CD4-positive, alpha-beta T cell treated with Interleukin-6 at 100 ng/mL for 8 hours (primary cell): ENCODE measurements around the gene PWWP2B.

Experiments used
- DNase-seq: peaks from one replicate; pipeline ENCODE4 v3.0.0-alpha.2; 2020; ENCODE audit warnings: mixed read lengths, low spot score

Gene PWWP2B

DNA sequence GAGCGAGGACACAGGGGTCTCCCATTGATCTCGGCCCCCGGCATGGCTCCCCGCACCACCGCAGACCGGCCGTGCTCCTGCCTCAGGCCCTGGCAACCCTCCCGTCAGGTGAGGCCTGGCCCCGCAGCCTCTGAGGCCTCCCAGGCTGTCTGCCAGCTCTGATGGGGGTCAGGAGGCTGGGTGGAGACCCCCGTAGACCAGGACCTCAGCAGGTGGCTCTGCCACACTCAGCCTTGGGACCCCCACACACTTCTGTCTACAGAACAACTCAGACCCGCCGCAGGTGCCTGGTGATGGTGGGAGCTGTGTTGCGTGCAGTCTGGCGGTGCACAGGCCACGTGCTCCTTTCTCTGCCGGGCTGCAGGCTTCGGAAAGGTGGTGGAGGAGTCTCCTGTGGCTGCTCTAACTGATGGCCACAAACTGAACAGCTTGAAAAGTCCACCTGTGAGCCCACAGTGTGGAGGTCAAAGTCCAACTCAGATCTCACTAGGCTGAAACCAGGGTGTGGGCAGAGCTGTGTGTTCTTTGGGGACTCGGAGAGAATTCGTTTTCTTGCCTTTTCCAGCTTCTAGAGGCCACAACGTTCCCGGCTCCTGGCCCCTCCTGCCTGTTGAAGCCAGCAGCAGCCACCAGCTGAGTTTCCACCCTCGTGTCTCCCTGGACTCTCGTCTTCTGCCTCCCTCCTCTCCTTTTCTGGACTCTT is 62.5 kb downstream of the PWWP2B start:
- no peak for DNase-seq

DNA sequence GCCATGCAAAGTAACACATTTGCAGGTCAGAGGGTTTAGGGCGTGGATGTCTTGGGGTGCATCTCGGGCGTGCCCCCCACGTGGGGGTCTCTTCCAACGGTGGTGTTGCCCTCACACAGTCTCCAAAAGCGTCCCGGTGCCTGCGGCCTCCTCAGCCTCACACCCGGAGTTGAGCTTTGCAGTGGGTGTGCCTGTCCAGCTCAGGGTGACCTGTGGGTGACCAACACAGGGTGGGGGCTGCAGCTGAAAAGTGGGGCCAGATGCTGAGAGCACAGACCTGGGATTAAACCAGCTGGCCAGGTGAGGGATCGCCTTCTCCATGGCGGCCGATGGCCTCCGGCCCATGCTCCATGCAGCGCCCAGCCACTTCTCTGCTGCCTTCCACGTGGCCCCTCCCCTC is 63.1 kb downstream of the PWWP2B start:
- DNase-seq, result no peak

DNA sequence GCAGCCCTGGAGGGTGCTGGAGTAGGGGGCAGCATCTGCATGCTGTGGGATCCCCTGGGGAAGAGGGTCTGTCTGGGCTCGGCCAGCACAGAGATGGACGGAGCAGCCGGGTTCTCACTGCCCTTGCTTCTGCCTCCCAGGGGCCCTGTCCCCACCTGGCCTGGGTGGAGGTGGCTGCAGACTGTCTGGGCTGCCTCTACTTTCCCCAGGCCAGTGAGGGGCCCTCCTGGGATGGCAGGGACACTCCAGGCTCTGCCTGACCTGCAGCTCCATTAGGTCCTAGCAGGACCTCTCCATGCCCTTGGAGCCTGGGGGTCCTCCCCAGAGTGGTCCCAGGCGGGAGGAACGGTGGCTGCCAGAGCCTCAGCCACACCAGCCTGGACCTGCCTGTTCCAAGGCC is 63.7 kb downstream of the PWWP2B start:
- no peak for DNase-seq

DNA sequence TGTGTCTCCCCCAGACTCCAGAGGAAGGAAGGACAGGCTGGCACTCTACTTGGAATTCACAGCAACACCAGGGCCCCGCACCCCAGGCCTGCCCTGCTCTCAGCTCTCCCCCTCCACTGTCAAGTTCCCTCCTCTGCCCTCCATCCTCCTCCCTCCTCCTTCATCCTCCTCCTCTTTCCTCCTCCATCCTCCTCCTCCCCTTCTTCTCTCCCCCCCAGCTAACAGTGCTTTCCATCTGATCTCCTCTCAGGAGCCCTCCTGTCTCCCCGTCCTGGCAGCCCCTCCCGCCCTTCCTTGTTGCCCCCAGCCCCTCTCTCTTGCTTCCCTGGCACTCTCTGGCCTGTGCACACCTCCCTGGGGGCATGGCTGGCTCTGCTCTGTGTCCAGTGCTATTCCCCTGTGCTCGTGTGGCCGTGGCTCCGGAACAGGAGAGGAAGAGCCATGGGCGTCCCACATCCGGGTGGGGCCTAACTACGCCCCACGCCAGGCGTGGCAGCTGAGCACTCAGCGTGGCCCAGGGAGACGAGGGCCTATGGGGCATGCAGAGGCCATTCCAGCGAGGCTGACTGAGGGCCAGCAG is 64.2 kb downstream of the PWWP2B start:
- no peak for DNase-seq

DNA sequence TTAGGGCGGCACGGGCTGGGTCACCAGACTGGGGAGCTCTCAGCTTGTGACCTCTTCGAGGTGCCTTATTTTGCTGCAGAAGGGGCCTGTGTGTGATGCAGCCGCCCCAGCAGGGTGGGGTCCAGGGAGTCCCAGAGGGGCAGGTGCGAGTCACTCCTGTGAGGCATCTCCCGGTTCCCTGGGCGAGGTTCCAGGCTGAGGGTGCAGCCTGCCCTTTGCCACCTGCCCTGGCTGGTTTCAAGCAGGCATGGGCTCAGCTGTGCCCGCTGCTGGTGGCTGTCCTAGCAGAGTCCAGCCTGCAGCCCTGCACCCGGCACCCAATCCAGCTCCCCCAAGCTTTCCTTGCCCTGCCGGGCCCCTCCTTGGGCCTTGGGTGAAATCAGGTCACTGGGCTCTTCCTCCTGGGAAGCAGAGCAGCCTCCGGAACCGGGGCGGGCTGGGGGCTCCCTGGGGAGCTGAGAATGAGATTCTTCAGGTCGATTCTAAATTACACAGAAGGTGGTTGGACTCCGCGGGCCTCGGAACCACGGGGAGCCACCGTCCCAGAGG is 64.8 kb downstream of the PWWP2B start:
- no peak for DNase-seq

DNA sequence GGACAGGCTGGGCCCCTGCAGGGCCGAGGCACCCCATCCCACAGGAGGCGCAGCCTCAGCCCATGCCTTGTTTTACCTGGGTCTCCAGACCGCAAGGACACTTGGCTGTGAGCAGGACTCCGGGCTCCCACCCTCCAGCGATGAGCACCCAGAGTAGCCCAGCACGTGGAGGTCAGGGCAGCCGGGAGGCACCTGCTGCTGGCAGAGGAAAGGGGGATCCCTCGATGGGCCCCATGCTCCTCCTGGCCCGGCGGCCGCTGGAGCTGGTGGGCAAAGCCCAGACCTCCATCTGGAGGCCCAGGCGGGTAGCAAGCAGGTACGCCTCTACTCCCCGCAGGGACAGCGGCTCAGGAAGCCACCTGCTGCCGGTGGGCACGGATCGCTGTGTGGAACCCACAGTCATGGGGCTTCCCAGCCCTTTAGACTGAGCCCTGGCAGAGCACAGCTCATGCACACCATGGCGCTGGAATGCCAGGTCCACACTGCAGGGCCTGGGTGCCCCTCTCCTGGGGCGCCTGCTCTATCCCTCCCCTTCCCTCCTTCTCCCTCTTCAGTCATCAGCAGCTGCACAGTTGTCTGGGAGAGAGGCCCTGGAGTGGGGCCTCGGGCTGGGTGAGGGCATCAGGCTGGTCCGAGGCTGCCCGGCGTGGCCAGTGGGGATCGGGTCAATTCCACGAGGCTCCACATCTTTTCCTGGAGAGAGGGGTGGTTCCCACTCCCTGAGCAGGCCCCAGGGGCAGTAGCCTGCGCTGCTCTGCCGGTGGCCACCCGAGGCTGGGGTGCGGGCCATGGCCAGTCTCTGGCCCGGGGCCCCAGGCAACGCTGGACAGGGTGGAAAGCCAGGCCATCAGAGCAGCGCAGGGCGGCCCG is 65.7 kb downstream of the PWWP2B start:
- DNase-seq, result no peak

DNA sequence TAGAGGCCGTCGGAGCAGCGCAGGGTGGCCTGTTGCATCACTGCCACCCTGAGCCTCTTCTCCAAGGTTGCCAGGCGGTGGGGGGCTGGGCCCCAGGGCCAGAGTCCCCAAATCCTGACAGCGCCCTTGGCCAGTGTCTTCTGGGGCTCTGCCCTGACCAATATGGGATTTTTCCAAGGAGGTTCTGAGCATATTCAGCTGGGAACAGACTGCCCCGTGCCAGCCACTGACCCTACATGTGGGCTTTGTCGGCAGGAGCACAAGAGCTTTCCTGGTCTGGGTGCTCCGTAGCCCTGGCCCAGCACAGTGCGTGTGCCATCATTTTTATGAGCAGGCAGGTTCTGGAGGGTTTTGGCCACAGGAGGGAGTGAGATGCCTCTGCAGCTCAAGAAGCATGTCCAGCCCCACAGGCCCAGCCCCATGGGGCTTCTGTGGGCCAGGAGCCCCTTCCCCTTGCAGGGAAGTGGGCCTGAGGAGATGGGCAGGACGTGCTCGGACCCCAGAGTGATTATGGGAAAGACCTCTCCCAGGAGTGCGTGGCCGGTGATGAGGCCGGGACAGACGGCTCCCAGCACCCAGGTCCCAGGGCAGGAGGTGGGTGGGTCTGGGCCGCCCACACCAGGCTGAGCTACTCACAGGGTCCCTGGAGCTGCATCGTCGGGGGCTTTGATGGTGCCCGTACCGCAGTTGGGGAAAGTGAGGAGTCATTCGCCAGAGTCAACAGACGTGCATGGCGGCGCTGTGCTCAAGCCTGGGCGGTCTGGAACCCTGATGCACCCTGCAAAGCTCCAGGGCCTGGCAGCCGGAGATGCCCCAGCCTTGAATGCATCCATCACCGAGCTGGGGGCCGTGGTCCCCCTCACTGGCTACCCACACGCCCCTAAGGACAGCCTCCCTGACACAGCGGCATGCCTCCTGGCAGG is 66.6 kb downstream of the PWWP2B start:
- no peak for DNase-seq

DNA sequence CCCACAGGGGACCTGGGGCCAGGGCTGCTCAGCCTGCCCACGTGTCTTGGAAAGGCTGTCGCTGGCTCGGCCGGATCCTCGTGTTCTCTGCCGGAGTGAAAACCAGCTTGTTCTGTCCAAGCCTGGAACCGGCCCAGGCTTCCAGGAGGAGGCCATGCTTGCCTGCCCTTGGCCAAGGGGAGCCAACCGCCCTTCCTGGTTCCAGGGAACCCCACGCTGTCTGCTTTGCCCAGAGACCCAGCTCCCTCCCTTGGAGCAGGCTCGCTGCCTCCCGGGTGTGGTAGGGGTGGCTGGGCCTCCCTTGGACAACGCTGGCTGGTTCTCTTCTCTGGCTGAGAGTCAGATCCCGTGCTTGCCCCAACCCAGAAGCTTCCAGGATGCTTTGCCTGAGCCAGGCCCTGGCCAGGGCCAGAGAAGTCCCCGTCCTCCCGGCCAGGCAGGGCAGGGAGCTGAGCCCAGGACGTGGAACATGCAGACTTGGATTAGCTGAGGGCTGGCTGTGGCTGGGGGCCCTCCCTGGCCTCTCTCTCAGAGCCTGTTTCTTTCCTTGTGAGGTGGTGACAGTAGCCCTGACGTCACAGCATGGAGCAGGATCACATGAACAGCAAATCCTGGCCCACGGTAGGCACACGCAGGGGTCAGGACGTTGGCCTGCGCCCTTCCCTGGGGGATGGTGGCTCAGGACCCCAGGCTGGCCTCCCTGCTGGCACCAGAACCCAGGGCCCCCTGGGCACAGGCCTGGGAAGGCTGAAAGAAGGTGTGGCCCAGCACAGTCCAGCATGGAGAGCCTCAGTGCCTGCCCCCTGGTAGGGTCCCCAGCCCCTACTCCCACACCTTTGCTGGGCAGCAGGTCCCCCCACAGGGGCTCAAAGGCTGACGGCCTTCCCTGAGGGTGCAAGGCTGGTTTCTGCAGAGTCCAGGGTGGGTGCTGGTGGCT is 67.5 kb downstream of the PWWP2B start:
- no peak for DNase-seq

DNA sequence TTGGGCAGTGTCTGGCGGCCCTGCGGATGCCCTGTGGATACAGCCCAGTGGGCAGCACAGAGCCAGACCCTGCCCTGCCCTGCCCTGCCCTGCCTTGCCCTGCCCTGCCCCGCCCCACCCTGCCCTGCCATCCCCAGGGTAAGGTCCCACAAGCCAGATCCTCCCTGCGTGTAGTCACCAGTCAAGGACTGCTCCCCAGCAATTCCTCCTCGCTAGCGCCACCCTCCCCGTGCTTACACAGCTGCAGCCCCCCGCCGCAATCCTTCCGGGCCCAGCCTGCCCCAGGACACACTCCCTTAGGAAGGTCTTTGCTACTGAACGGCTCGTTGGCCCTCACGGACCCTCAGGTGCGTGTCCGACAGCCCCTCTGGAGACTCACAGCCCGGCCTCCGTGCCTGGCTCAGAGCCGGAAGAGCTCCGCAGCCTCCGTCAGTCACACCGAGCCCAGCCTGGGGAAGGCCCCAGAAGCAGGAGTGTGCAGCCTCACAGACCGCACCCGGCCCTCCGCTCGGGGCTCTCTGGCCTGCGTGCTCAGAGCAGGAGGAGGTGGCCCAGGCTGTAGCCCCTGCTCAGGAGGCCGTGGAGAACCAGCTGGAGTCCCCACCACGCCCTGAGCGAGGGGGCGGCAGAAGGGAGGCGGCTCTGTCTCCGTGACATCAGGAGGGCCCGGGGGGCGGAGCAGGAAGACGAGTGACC is 68.3 kb downstream of the PWWP2B start:
- no peak for DNase-seq

DNA sequence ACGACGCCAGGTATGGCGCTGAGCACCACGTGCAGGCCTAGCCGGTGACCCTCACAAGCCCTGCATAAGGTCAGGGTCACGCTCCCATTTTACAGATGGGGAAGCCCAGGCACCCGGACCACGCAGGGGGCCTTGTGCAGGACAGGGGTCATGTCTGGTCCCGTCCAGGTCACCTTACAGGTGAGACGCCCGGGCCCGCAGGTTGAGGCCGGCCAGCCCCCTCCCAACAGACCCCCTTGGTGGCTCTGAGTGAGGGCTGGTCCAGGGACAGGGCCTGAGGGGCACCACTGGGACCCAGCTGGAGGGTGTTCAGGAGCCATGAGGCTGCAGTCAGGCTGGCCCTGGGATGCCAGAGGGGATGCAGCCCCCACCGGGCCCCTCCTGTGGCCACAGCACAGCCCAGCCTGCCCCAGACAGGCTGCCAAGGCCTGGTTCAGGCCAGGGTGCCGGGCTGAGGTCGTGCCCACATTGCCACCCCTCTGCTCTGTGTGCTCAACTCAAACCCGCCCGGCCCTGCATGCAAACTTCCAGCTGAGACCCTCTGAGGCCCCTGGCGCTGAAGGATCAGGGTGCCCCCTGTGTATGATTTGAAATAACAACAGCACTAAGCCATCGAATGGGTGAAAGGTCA is 69.0 kb downstream of the PWWP2B start:
- no peak for DNase-seq

DNA sequence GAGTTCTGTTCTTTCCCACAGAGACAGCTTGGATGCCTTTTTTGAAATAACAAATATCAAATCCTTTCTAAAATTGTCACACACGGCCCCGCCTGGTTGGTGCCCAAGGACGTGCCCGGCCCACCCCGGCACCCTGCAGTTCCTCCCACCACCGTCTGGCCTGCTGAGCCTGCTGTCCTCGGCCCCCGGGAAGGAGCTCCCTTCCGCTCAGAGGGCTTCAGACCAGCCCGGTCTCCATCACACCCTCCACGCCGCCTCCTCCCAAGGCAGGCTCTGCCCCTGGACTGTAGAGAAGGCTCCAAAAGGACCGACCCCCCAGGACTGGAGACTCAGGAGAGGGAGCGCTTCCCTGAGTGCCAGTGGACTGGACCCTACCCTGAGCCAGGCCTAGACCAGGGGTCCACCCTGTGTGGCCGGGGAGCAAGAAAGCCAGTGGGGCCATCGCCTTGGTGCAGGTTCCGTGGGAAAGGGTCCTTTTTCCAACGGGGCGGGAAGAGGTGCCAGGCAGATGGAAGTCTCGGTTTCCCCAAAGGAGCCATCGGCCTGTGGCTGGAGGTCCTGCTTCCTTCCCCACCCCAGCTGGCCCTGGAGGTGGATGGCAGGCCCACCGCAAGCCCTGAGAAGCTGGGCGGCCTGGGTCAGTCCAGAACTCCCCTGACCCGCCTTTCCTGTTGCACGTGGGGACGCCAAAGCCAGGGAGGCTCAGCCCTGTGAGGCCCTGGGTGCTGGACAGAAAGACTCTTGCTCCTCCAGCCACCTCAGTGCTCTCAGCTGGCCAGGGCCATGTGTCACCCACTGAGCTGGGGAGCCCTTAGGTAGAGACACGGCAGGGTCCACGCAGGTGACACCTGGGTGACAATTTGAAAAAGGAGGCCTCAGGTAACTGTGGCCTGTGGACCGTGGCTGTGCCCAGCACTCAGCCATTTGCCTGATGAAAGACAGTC is 69.8 kb downstream of the PWWP2B start:
- DNase-seq, result no peak
